GM21423 (cell line): ENCODE data around the gene ASB14.
"Not testable (repeated sequence)": the region's sequence is repeated elsewhere in the genome, so short reads cannot be mapped to it uniquely, and the experiment has no call there.

Source experiments
- ATAC-seq: cut with Tn5 transposase; IDR thresholded peaks from one replicate; pipeline ENCODE4 v1.9.1; 2021; ENCODE audit warnings: mild to moderate bottlenecking, moderate library complexity; ENCODE audit not compliant: unreplicated experiment

The ASB14 gene

DNA sequence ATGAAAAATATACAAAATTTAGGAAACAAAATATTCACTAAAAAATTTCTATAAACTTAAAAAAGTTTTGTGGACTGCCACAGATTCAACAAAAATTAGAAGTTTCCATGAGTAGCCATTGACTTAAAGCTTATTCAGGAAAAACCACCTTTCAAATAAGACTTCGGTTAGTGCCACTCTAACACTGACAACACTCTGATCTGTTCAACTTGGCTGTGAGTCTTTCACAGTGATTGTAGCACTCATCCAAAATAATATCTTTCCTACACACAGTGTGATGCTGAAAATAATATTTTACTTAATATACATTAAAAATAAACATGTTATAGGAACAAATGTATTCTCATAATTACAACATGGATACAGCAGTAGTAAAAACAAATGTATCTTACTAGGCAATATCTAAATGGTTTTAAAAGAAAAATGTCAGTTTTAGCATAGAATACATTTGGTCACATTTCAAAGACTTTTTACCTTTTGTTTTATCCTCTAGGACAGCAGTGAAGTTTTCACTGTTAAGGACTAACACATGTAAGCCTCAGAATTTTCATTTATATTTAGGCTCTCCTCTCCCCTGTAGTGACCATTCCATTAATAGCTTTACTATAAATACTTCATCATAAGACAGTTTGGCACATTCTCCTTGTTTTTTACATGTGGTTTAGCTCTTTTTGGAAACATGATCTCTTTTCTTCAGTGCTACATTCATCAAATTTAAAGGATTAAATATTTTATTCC, at the start of gene ASB14:
Gene ASB14 (minus strand): TSS at position 527 of the 738 bp plus-strand sequence. CDS start 652 bp downstream, outside the sequence.
- no peak for ATAC-seq

DNA sequence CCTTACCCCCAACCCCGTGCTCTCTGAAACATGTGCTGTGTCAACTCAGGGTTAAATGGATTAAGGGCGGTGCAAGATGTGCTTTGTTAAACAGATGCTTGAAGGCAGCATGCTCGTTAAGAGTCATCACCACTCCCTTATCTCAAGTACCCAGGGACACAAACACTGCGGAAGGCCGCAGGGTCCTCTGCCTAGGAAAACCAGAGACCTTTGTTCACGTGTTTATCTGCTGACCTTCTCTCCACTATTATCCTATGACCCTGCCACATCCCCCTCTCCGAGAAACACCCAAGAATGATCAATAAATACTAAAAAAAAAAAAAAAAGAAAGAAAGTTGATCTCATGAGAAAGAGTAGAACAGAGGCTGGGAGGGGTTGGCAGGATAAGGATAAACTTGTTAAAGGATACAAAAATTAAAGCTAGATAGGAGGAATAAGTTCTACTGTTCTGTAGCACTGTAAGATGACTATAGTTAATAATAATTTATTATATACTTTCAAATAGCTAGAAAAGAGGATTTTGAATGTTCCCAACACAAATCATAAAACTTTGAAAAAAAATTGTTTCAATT, 46.7 kb upstream of the ASB14 start:
- ATAC-seq: not testable (repeated sequence)

DNA sequence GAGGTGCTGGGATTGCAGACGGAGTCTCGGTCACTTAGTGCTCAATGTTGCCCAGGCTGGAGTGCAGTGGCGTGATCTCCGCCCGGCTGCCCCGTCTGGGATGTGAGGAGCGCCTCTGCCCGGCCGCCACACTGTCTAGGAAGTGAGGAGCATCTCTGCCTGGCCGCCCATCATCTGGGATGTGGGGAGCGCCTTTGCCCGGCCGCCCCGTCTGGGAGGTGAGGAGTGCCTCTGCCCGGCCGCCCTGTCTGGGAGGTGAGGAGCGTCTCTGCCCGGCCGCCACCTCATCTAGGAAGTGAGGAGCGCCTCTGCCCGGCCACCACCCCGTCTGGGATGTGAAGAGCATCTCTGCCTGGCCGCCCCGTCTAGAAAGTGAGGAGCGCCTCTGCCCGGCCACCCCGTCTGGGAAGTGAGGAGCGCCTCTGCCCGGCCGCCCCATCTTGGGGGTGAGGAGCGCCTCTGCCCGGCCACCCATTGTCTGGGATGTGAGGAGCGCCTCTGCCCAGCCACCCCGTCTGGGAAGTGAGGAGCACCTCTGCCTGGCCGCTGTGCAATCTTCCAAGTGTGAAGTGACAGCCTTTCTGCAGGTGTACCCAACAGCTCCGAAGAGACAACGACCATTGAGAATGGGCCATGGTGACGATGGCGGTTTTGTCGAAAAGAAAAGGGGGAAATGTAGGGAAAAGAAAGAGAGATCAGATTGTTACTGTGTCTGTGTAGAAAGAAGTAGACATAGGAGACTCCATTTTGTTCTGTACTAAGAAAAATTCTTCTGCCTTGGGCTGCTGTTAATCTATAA, 46.0 kb upstream of the ASB14 start:
- ATAC-seq: not testable (repeated sequence)

DNA sequence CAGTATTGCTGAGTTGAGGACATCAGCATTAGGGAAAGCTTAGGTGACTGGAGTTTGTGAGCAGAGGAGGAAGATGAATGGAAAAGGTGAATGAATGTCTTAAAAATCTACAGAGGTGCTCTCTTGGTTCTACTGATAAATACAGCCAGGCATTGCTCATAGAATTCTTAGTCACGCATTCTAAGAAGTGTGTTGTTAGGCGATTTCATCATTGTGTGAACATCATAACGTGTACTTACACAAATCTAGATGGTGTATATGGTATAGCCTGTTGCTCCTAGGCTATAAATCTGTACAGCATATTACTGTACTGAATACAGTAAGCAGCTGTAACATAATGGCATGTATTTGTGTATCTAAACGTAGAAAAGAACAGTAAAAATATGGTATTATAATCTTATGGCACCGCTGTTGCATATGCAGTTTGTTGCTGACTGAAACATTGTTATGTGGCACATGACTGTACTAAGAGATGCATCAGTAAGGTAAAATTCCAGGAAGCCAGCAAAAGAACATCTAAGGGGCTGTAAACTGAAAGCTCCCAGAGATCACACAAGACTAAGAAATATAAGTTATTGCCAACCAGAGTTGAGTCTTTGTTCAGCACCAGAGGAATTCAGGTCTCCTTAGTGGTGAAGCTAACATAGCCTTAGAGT, 42.9 kb upstream of the ASB14 start:
- ATAC-seq: no peak

DNA sequence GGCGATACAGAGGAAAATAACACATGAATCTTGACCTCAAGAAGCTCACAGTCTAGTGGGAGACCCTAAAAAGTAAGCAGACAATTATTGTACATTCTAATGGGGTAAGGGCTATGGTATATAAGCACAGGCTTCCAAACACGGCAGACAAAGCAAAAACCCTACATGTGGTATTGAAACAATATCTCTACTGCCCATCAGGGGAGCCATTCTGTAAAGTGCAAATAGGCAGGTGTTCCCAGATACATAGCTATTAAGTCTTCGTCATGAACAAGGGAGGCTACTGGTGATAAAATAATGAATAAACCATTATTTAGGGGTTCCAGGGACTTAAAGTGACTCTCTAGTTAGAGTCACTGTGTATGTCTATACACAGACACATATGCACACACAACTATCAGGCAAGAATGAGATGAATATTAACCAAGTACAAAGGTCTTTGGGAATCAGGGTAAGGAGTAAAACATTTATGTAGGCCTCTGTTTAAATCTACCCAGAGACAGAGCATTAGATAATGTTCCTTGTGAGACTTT, 38.7 kb upstream of the ASB14 start:
- ATAC-seq: no peak

DNA sequence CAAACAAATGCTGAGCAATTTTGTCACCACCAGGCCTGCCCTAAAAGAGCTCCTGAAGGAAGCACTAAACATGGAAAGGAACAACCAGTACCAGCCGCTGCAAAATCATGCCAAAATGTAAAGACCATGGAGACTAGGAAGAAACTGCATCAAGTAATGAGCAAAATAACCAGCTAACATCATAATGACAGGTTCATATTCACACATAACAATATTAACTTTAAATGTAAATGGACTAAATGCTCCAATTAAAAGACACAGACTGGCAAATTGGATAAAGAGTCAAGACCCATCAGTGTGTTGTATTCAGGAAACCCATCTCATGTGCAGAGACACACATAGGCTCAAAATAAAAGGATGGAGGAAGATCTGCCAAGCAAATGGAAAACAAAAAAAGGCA, 34.0 kb upstream of the ASB14 start:
- not testable (repeated sequence) for ATAC-seq

DNA sequence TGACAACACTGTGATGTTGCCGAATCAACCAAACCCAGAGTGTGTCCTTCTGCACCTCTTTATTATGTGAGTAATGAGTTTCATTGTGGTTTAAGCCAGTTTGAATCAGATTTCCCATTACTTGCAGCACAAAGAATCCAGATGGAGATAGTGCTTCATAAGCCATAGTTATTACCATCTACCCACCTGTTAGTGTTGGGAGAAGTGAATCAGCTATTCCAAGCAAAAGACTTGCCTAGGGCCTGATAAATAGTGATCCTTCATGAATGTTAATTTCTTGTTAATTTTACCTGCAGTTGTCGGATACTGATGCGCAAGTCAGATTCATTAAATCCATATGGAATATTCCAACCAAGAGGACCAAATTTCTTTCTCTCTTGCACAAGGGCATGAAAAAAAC, 21.7 kb upstream of the ASB14 start:
- no peak for ATAC-seq

DNA sequence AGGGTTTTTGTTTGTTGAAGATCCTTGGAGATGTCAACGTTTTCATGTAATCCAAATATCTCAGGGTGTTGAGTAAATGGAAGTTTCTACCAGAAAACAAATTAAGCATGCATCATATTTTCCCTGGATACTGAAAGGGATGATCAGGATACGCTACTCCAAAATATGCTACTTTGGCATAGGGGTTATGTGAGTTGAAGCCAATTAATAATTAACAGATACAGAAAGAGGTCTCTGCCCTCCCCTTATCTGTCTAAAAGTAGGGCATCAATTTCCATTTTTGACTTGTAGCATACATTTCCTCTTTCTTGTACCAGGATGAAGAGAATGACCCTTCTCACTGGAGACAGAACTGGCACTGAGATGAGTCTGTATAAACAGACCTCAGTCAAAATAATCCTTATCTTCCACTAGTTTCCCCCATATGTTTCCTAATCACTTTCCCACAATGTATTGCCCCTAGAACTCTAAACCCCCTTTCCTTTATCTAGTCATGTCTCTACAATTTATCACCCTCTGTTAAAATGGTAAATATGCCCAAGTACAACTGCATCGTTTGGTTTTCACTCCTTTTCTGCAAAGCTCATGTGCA, 17.4 kb upstream of the ASB14 start:
- no peak for ATAC-seq

DNA sequence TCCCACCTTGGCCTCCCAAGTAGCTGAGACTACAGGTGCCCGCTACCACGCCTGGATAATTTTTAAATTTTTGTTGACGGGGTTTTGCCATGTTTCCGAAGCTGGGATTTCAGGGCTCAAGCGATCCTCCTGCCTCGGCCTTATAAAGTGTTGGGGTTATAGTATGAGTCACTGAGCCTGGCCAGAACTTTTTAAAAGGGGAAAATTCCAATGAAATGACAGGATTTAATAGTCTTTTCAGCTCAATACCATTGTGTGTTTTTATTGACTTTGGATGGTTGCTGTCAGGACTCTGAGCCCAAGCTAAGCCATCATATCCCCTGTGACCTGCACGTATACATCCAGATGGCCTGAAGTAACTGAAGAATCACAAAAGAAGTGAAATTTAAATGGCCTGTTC, 11.0 kb upstream of the ASB14 start:
- not testable (repeated sequence) for ATAC-seq

DNA sequence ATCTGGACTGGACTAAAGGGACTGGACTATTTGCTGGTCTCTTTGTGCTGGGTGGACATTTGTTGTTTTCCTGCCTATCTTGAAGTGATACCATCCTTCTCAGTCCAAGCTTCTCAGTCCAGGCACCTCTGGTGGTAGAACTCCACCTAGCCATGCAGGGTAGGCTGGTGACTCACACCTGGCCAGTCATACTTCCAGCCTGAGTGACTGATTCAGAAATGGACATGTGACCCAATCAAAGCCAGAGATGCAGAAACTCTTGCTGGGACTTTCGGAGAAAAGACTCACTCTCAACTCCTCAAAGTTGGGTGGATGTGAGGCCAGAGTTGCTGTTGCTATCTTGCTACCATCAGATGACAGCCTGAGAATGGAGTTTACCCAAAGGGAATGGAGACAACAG, 5.6 kb upstream of the ASB14 start:
- ATAC-seq: no peak

DNA sequence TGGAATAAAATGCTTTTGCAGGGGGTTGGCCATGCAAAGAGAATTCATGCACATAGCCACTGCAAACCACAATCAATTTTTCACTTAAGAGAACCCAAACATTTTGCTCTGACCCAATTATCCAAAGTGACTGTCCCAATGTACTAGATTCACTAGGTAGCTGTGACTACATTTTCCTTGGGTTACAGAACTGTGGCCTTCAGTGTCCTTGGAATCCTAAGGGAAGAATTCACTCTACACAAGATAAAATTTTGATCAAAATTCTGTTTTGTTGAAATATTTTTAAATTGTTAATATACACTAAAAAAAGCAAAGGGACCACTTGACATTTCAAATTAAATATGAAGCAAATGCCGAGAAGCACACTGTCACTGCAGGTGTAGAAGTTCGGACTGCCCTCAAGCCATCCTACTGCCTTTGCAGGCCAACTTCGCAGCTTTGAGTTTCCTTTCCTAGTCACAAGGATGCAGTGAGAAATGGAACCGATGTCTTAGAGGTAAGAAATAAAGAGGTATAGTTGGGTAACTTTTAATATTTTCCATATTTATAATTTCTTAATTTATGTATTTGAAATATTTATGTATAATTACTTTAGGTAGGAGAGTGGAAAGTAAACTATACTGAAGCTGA, 527 bp upstream of the ASB14 start:
- no peak for ATAC-seq

DNA sequence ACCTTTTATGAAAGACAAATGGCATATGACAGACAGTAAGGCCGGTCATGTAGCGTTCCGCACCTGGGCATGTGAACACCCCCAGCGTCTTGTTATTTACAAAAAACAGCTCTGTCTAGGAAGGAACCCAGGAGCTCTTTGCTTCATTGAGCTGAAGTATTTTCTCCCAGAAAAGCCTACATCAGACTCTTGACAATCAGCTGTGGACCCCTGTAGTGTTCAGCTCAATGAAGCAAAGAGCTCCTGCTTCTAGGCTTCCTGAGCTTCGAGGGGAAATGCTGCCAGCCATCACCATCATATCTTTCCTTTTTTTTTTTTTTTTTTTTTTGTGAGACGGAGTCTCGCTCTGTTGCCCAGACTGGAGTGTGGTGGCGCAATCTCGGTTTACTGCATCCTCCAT, 4.1 kb downstream of the ASB14 start:
- ATAC-seq: no peak

DNA sequence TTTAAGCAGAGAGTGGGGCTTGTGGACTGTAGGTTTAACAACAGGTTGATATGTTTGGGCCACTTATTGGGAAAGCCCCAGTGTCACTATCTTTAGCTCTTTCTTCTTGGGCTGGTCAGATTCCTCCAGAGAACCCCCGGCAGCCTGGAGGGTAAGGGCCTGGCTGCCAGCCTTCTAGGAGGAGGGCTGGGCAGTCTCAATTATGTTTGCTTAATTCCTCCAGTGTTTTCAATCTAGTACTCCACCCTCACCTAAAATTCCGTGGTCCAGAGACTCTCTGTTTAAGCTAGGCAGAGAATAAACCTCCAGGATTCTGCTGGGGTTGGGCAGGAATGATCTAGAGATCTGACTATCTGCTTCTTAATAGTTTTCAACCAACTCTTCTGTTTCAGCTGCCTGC, 5.3 kb downstream of the ASB14 start:
- ATAC-seq: no peak

DNA sequence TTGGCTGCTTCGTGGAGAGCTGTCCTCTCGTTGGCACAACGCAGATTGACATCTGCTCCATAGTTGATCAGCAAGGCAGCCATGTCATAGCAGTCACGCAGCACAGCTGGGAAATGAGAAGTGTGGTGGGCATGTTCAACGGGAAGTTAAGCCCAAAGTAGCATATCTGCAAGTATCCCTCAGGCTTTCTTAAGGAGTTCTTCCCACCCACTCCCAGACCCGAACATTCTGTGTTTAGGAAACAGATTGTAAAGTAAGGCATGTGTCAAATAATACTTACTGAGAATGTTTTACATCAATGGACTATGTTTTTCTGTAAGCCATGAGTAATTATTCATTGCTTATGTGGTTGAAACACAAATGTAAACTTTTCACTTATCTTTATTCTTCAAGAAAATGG, 9.2 kb downstream of the ASB14 start:
- no peak for ATAC-seq

DNA sequence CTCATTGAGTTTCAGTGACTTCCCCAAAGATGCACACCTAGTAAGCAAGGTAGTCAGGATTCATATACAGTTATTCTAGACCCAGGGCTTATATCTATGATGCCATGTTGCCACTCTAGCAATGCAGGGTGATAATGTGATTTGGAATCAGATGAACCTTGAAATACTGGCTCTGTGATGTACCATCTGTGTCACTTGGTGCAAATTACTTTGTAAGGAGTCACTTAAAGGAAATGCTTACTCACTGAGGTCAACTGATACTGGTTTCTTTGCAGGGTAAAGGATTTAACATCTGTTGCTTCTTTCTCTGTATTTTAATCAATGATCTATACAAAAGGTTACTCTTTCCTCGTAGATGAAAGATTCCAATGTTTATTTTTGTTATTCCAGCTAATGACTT, 10.8 kb downstream of the ASB14 start:
- no peak for ATAC-seq

DNA sequence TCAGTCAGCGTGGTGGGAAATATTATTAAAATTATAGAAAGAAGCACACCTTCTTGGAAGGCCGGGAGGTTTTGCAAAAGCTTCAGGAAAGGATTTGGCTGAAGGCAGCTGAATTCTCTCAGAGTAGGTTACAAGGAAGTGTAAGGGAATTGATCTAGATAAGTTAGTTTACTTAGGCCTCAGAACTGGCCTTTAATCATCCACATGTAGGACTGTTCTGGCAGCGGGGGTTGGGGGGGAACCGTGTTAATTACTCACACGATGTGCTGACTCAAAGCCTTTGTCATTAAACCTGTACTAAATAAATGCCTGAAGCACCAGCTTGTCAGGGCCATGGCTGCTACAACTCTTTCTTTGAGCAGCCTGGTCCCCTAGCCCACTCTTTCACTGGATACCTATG, 12.8 kb downstream of the ASB14 start:
- ATAC-seq: no peak

DNA sequence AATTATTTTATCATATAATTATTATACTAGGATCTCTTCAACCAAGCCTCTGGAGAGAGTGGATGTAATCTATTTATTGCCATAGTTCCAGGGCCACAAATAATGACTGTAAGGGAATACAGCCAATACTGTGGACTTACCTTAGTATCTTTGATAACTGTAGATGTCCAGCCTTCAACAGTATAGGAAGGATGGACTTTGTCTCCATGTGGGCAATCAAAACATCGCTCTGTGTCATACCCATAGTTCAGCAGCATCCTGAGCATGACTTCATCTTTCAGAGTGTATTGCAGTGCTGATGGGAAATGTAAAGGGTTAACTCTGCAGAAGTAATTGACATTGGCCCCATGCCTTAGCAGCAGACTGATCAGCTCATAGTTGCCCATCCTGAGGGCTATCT, 14.2 kb downstream of the ASB14 start:
- no peak for ATAC-seq

DNA sequence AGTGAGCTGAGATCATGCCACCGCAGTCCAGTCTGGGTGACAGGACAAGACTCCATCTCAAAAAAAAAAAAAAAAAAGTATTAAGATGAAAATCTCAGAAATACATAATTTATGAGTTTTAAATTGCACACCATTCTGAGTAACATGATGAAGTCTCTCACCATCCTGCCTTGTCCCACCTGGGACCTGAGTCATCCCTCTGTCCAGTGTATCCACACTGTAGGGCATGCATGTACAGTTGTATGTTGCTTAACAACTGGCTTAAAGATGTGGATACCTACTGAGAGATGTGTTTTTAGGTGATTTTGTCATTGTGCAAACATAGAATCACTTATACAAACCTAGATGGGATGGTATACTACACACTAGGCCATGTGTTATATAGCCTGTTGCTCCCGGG, 17.1 kb downstream of the ASB14 start:
- no peak for ATAC-seq

DNA sequence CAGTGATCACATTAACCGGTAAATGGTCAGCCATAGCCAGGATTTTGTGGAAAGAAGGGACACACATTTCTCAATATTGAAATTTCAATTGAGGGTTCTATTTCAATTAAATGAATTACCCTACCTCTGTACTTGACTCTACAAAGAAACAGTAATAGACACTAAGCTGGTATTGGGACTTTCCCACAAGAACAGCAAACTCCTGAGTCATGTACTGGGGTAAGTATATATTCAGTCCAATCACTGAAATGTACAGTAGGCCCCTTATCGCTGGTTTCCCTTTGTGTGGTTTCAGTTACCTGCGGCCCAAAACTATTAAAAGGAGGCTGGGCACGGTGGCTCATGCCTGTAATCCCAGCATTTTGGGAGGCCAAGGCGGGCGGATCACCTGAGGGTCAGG, 17.6 kb downstream of the ASB14 start:
- no peak for ATAC-seq

DNA sequence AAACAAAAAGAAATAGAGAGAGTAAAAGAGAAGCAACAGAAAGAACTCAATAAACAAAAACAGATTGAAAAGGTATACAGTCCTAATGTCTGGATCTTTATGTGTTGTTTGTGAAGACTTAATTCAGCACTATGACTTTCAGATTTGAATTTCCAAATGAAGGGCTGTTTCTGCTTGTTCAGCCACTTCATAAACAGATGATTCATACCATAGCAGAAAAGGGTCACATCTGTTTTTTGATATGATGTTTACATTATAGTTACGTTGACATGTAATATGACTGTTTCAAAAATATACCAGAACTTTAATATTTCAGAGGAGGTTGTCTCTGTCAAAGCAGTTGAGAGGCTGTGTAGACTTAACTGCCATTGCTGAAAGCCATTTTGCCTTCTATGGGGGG, 24.1 kb downstream of the ASB14 start:
- ATAC-seq: no peak
